HG03565 (cell line): ENCODE results near the gene GCK.
A peak's percentile ranks its signal among the peaks of the same experiment; 100 is the strongest.

Source experiments
- ATAC-seq: cut with Tn5 transposase; IDR thresholded peaks from one replicate; pipeline ENCODE4 v1.9.1; 2021; ENCODE audit warnings: mild to moderate bottlenecking, moderate library complexity; ENCODE audit not compliant: unreplicated experiment

The GCK gene

DNA sequence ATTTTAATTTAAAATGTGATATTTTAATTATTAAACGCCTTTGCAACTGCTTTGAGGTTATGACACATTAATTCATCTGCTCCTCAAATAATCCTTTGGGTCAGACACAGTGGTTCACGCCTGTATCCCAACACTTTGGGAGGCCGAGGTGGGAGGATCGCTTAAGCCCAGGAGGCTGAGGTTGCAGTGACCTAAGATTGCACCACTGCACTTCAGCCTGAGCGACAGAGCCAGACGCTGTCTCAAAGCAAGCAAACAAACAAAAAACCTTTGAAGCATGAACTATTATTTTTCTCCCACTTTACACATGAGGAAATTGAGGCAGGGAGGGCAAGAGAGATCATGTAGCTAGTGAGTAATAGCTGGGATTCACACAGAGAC, 64.4 kb downstream of the GCK start:
- no peak for ATAC-seq

DNA sequence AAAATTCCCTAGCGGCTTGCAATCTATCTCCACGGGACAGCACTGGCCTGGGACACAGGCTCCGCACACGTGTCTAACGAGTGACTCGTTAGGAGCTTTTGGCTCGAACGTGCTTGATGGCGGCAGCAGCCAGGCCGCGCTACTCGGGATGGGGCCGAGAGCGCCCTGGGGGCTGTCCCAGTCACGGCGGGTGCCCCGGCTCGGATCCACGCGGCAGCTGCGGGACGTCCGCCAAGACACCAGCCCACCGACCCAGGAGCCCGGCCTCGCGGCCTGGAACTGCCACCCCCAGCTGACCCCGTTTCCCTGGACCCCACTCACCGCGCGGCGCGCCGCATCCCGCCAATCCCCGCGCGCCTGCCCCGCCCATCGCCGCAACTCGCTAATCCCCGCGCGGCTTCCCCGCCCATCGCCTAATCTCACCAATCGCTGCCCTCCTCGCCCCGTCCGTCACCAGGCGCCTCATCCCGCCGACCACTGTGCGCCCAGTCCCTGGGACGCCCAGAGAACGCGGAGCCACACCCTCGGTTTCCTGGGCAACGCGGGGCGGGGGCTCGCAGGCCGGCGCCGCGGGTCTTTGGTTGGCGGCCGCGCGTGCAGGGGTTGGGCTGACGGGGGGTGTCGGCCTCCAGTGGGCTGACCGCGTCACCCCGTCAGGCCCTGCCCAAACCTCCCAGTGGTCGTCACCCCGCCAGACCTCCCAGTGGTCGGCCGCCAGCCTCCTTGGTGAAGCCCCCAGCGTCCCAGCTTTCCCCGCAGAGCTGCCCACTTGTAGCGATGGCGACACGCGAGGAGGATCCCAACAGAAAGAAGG, 65.8 kb downstream of the GCK start, which contains the start of gene POLD2:
Gene POLD2 (minus strand): TSS at position 359 of the 814 bp plus-strand sequence. CDS start 1,495 bp downstream, outside the sequence.
- ATAC-seq: peak; percentile 95

DNA sequence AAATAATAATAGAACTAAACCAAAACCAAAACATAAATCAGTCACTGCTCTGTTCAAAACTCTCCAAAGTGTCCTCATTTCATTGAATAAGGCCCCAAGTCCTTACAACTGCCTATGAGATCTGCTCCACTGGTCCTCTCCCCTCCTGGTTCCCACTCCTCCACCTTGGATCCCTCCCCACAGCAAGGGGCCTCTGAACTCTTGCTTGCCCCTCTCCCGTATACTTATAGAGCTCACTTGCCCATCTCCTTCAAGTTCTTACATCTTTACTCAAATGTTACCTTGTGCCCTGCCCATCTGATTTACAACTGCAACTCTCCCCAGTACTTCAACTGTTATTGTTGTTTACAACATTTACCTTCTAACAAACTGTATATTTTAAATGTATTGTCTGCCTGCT, 66.7 kb downstream of the GCK start:
- ATAC-seq: no peak

DNA sequence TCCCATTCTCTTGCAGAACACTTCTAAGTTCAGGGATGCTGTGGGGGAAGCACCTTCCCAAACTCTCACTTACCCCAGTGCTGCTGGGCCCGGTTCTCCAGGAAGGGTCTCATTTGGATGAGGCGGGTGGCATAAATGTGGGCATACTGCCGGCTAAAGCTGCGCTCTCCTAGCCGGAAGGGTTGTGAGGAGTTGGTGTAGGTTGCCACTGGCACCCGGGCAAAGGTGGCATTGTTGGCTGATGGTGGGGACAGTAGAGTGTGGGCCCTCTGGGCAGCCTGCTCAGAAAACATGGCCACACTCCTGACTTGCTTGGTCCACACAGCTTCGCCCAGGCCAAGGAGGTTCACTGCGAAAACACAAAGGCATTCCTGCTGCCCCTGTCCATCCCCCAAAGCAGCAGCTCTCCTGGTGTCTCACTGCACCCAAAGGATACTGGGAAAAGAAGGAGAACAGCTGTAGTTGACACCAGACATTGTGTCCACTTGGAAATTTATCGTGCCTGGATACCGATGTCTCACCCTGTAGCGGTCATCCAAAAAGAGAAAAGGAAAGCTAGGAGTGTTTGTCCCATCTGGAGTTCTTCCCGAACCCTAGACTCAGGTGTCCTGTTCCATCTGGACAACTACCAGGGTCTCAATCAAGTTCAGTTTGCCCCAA, 67.3 kb downstream of the GCK start:
- no peak for ATAC-seq

DNA sequence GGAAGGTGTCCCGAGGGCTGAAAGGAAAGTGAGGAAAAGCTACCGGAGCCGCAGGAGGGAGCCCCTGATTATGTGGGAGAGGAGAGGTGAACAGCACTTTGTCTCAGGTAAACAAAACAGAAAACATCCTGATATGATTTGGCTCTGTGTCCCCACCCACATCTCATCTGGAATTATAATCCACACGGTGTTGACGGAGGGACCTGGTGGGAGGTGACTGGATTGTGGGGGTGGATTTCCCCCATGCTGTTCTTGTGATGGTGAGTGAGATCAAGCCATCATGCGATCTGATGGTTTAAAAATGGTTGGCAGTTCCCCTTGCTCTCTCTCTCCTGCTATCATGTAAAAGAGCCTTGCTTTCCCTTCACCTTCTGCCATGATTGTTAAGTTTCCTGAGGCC, 68.8 kb downstream of the GCK start:
- no peak for ATAC-seq

DNA sequence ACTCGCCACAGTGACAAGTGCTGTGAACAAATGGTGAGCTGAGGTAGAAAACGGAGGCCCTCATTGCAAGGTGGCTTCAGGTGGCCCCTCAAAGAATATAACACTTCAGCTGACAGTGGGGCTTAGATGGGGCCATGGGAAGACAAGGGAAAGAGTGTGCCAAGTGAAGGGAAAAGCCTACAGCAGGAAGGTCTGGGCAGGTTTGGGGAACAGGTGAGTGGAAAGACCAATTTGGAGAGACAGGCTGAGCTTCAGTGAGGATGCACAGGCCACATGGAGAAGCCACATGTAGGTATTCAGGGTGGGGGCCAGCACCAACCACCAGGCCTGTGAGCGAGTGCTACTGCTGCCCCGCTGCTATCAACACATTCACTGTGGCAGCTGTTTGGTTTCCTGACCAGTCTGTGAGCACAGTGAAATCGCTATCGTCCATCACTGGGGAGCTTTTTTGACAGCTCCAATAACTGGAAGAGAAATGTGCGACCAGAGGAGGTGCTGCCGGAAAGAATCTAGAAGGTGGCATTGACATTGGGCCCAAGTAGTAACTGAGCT, 69.3 kb downstream of the GCK start:
- ATAC-seq: no peak

DNA sequence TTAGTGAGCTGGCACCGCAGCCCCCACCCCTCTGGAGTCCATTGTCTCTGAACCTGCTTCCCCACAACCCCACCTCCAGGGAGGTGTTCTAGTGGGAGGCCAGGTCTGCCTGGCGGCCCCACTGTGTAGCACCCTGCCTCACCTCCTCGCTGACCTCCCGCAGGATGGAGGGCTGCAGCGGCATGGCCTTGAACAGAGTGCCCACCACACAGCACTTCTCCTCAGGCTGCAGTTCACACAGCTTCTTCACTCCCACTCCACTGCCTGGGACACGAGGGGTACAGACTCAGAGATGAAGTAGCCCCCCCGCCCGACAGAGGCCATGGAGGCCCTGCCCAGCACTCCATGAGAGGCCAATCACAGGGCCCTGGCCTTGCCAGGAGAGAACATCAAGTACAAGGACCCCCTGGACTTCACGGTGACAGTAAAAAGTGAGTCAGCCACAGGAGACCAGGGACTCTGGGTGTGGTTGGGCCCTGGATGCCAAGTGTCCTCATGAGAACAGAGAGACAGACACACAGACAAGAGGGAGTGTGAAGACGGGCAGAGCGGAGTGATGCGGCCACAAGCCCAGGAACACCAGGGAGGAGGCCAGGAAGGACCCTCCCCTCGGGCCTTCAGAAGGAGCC, 71.3 kb downstream of the GCK start:
- no peak for ATAC-seq

DNA sequence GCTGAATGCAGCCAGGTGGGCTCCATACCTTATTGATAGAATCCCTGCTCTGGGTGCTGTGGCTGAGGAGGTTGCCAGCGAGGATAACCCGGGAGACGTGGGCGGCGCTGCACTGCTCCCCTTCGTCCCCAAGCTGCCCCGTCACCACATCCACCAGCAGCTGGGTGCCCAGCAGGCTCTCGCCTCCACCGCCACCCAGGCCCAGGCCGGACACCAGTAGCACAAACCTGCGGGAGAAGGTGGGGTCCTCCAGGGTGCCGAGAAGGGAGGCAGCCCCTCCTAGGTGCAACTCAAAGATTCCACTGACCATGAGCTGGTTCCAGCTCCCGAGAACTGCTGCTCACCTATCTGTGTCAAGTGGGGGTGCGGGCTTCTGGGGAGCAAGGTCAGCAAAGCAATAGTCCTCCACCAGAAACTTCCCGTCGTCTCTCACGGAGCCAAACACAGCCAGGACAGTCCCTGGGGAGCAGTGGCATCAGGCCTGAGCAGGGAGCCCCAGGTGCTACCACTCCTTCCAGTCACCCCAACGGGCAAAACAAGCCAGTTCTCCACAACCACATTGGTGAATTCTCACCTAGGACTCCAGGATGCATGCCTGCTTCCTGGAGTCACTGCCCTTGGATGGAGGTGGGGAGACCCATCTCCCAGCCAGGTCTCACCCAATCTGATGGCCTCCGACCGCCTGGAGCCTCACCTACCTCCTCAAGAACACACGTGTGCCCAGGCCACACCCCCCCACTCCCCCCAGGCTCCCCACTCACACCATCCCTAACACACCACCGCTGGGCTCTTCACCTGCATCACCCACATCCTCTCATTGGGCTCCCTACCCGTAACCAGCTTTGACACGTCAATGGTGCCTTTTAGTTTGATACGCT, 72.2 kb downstream of the GCK start:
- no peak for ATAC-seq

DNA sequence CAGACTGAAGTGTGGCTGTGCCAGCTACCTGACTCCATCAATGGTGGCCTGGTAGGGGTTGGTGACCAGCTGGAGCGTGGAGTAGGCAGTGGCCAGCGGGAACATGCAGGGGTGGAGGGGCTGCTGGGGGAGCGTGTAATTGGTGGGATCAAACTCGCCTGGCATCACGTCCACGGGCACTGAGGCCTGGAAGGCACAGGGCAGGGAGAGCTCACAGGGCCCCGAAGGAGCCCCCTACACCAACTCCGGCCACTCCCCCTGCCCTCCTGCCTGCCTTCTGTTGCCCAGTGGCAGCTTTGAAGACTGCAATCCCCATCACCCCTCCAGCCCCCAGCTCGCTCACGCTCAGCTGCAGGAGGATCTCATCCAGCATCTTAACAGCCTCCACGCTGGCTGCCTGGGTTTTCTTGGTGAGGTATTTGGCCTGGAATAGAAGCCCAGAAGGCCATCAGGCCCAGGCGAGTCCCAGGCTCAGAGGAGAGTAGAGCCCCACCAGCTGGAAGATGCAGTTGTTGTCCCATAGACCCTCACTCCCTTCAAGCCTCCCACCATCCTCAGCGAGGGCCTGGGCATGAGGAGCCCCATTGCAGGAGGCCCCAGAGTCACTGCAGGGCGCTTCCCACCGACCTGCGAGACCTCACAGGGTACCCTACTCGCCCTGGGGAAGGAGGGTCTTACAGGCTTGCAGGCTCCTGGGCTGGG, 73.0 kb downstream of the GCK start:
- no peak for ATAC-seq

DNA sequence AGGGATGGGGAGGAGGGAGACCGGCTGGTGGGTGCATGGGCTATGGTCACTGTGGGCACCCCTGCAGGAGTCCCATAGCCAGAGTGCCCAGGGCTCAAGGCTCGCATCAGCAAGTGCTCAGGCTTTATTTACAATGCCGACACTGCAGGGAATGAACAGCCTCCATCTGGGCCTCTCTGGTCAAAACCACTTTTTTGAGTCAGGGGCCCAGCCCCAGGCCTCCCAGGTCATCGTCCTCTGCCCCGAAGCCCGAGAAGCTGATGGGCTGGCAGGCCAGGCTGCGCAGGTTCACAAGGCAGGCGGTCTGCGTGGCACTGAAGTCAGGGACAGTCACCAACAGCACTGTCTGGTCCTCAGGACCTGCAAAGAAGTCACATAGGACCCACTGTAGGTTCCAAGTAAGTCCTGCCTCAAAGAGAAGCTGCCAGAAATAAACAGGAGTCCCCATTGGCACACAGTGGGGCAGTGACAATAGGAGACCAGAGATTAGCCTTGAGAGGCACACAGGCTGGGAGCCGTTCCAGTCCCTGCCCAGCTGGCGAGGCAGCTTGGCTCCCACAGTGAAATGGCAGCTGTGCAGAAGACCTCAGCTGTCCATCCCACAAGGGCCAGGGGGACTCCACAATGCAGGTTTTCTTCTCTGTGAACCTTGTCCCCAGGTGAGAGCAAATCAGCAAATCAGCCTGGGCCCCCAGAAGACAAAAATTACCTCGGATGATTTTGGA, 74.5 kb downstream of the GCK start:
- ATAC-seq: no peak

DNA sequence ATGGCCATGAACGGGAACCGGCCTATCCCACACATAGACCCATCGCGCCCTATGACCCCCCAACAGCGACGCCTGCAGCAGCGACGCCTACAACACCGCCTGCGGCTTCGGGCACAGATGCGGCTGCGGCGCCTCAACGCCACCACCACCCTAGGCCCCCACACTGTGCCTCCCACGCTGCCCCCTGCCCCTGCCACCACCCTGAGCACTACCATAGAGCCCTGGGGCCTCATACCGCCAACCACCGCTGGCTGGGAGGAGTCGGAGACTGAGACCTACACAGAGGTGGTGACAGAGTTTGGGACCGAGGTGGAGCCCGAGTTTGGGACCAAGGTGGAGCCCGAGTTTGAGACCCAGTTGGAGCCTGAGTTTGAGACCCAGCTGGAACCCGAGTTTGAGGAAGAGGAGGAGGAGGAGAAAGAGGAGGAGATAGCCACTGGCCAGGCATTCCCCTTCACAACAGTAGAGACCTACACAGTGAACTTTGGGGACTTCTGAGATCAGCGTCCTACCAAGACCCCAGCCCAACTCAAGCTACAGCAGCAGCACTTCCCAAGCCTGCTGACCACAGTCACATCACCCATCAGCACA, 75.4 kb downstream of the GCK start:
- no peak for ATAC-seq

DNA sequence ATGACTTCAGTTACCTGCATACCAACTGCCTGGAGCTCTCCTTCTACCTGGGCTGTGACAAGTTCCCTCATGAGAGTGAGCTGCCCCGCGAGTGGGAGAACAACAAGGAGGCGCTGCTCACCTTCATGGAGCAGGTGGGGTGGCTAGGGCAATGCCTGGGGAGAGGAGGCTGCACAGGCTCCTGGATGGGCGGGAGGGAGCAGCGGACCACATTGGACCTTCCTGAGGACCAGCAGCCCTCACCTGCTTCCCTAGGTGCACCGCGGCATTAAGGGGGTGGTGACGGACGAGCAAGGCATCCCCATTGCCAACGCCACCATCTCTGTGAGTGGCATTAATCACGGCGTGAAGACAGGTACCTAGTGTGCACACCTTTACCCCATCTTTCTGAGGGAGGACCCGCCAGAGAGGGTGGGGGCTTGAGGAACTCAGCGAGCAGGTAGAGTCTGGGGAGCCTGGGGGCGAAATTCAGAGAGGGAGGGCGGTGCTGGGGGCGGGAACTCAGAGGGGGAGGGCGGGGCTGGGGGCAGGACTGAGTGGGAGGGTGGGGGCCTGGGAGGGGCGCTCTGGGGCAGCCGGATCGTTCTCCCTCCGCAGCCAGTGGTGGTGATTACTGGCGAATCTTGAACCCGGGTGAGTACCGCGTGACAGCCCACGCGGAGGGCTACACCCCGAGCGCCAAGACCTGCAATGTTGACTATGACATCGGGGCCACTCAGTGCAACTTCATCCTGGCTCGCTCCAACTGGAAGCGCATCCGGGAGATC, 76.1 kb downstream of the GCK start:
- ATAC-seq: no peak

DNA sequence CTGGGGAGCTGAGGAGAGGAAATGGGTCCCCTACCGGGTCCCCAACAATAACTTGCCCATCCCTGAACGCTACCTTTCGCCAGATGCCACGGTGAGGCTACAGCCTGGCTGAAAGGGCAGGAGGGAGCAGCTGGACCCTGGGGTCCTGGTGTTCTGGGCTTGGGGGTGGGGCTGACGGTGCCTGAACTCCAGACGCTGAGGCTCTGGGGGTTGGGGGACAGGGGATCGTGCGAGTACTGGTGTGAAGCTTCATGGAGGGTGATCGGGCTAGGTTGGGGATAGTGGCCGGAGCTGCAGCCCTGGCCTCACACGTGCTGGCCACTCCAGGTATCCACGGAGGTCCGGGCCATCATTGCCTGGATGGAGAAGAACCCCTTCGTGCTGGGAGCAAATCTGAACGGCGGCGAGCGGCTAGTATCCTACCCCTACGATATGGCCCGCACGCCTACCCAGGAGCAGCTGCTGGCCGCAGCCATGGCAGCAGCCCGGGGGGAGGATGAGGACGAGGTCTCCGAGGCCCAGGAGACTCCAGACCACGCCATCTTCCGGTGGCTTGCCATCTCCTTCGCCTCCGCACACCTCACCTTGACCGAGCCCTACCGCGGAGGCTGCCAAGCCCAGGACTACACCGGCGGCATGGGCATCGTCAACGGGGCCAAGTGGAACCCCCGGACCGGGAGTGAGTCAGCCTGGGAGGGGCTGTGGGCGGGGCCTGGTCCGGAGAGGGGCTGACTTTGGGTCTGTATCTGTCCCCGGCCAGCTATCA, 76.8 kb downstream of the GCK start:
- ATAC-seq: no peak

DNA sequence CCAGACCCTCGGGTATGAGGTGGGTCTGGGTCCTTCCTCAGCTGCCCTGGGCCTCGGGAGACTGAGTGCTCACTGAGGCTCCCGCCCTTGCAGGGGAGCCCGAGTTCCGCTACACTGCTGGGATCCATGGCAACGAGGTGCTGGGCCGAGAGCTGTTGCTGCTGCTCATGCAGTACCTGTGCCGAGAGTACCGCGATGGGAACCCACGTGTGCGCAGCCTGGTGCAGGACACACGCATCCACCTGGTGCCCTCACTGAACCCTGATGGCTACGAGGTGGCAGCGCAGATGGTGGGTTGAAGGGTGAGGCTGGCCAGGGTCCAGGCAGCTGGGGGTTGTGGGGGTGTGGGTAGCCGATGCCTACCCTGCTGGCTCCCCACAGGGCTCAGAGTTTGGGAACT, 77.5 kb downstream of the GCK start:
- ATAC-seq: no peak

DNA sequence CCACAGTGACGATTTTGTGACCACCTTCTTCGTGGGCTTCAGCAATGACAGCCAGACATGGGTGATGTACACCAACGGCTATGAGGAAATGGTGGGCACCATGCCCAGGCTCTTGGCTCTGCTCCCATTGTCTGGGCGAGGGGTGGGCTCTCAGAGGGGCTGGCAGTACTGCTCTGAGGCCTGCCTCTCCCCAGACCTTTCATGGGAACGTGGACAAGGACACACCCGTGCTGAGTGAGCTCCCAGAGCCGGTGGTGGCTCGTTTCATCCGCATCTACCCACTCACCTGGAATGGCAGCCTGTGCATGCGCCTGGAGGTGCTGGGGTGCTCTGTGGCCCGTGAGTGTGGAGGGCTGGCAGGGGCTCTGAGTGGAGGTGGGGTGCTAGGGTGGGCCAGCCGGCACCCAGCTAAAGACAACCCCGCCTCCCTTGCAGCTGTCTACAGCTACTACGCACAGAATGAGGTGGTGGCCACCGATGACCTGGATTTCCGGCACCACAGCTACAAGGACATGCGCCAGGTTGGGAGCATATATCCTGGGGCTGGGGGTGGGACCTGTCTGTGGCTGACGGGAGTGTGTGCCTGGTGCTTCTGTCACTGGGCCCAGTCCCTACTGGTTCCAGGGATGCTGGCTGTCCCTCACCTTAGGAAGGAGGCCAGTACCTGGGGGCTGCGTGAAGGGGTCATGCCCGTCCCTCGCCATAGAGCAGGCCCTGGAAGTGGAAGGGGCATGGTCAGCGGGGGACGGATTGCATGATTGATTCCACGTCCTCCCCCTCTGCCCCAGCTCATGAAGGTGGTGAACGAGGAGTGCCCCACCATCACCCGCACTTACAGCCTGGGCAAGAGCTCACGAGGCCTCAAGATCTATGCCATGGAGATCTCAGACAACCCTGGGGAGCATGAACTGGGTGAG, 78.3 kb downstream of the GCK start:
- no peak for ATAC-seq

DNA sequence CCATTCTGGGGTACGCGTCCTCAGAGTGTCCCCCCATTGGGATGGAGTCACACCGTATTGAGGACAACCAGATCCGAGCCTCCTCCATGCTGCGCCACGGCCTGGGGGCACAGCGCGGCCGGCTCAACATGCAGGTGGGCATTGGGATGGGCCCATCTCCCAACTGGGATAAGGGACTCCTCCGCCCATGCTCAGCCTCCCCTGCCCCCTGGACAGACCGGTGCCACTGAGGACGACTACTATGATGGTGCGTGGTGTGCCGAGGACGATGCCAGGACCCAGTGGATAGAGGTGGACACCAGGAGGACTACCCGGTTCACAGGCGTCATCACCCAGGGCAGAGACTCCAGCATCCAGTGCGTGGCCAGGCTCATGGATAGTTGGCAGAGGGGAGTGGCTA, 79.2 kb downstream of the GCK start:
- ATAC-seq: no peak
